ENCODE measurements around the gene NR1D2. TPM values are rescaled to one million over a fixed set of nuclear protein-coding genes. Genes with fewer than 3 reads are reported as not detected.
A peak's percentile ranks its signal among the peaks of the same experiment; 100 is the strongest.

The NR1D2 gene
- total and polyA plus RNA-seq, 2 donors (not counting 1 experiment from before 2014, with no cell fraction given): 9.9 to 58.2 TPM

DNA sequence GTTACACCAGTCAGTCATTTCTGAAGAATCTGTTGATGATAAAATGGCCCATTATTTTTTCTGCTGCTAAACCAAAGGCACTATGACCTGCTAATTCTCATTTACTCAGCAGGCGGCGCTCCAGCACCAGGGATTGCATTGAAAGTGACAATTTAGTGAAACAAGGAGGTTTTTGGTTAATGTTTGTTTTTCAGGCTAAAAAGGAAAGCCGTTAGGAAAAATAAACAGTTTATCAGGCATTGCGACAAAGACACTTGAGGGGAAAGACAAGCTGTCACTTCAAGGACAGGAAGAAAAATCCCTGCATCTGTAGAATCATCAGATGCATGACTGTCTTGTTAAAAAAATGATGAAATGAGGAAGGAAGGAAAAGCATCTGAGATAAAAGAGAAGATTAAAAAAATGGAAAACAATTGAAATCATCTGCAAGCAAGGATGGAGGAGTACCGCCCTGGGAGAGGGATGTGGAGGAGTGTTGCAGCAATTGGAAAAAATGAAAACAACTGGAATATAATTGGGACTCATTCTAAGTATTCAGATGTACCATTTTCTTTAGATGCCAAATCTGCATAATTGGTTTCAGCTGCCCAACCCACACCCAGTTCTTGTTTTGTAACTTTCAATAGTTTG is 54.0 kb downstream of the NR1D2 start:
- H2AFZ ChIP-seq (ENCODE audit: insufficient read depth, low read depth, low read length, poor library complexity, severe bottlenecking): no peak overlapping the region
- 0% methylated on average over 3 of the region's 5 CpGs for WGBS (ENCODE audit: insufficient coverage)
- no peak overlapping the region for H3K4me3 Mint-ChIP-seq
- no peak overlapping the region for H3K9ac ChIP-seq (ENCODE audit: low read length)
- no peaks in the 10 kb centered on the region for H3K9me3 ChIP-seq (ENCODE audit: control extremely low read depth in 1 of 3, control insufficient read depth in 2 of 3, insufficient read depth in 1 of 3, low read length in 2 of 3)
- POLR2A ChIA-PET: no interaction called here
- H3K27ac ChIP-seq (ENCODE audit: low read length in 2 of 2): no peak overlapping the region
- no peaks in the 10 kb centered on the region for H3K27me3 ChIP-seq (replicated peaks in 1 of 4; ENCODE audit: control extremely low read depth in 1 of 4, control insufficient read depth in 3 of 4, insufficient read depth in 4 of 4, low read length in 3 of 4)
- H3K9me3 Mint-ChIP-seq (ENCODE audit: insufficient read depth): no peaks in the 10 kb centered on the region
- peaks cover 6% of the 10 kb centered on the region for H3K4me1 Mint-ChIP-seq
- ATAC-seq (ENCODE audit: low read depth): peak; percentile 47
- no peak overlapping the region for H3K27ac Mint-ChIP-seq
- H3K79me2 ChIP-seq (ENCODE audit: control insufficient read depth, insufficient read depth, low read length): no peaks in the 10 kb centered on the region
- TF ChIP-seq CTCF (IDR thresholded peaks at IDR 0.05) (peak; percentile 94), EZH2 (IDR thresholded peaks at IDR 0.05; ENCODE audit: borderline replicate concordance, insufficient read depth, low read depth, low read length, poor library complexity, severe bottlenecking) (no peak)
- DNase-seq: peak; percentile 65
- CTCF ChIA-PET: interaction anchor here (0.6 to 2.7 kb wide), 7 partner anchors 8 to 238 kb away, joined by 3 to 8 read pairs (median 4); no protein-coding TSS in a partner anchor
- H3K4me3 ChIP-seq (ENCODE audit: control extremely low read depth in 1 of 5, extremely low read depth in 1 of 5, insufficient read depth in 1 of 5, low read depth in 2 of 5, low read length in 4 of 5): no peak overlapping the region
- peaks cover 4 to 7% of the 10 kb centered on the region in 2 donors for H3K4me1 ChIP-seq (ENCODE audit: control insufficient read depth in 2 of 2, insufficient read depth in 2 of 2, low read length in 2 of 2)
- intact Hi-C loops (cut with micrococcal nuclease): loop anchor here (1.0 to 2.0 kb wide), 3 partner anchors 111 to 1596 kb away; no protein-coding TSS in a partner anchor
- H4K20me1 ChIP-seq (ENCODE audit: control insufficient read depth, insufficient read depth, low read length, poor library complexity, severe bottlenecking): no peaks in the 10 kb centered on the region
- peak overlapping the region; percentile 47 for H3K4me2 ChIP-seq (replicated peaks; ENCODE audit: low read depth, low read length, poor library complexity, severe bottlenecking)
- H3K36me3 ChIP-seq (replicated peaks in 1 of 2; ENCODE audit: control extremely low read depth in 1 of 2, control insufficient read depth in 1 of 2, extremely low read depth in 1 of 2, insufficient read depth in 2 of 2, low read length in 1 of 2): no peaks in the 10 kb centered on the region
- peaks cover 8% of the 10 kb centered on the region for H3K27me3 Mint-ChIP-seq

- no CpG with 5 or more reads among the region's 4 CpGs for WGBS (ENCODE audit: insufficient coverage)
- ATAC-seq (ENCODE audit: low read depth) (no peak), DNase-seq (no peak)
- Histone ChIP-seq H3K36me3 (replicated peaks in 1 of 2; ENCODE audit: control extremely low read depth in 1 of 2, control insufficient read depth in 1 of 2, extremely low read depth in 1 of 2, insufficient read depth in 2 of 2, low read length in 1 of 2) (no peaks in the 10 kb centered on the region), H3K4me1 (ENCODE audit: control insufficient read depth in 2 of 2, insufficient read depth in 2 of 2, low read length in 2 of 2) (peaks cover 4 to 7% of the 10 kb centered on the region in 2 donors), H2AFZ (ENCODE audit: insufficient read depth, low read depth, low read length, poor library complexity, severe bottlenecking) (no peak overlapping the region), H3K27ac (ENCODE audit: low read length in 2 of 2) (no peak overlapping the region), H3K4me3 (ENCODE audit: control extremely low read depth in 1 of 5, extremely low read depth in 1 of 5, insufficient read depth in 1 of 5, low read depth in 2 of 5, low read length in 4 of 5) (no peak overlapping the region), H3K9ac (ENCODE audit: low read length) (no peak overlapping the region), H3K9me3 (ENCODE audit: control extremely low read depth in 1 of 3, control insufficient read depth in 2 of 3, insufficient read depth in 1 of 3, low read length in 2 of 3) (no peaks in the 10 kb centered on the region), H3K79me2 (ENCODE audit: control insufficient read depth, insufficient read depth, low read length) (no peaks in the 10 kb centered on the region), H4K20me1 (ENCODE audit: control insufficient read depth, insufficient read depth, low read length, poor library complexity, severe bottlenecking) (no peaks in the 10 kb centered on the region), H3K27me3 (replicated peaks in 1 of 4; ENCODE audit: control extremely low read depth in 1 of 4, control insufficient read depth in 3 of 4, insufficient read depth in 4 of 4, low read length in 3 of 4) (no peaks in the 10 kb centered on the region), H3K4me2 (replicated peaks; ENCODE audit: low read depth, low read length, poor library complexity, severe bottlenecking) (no peak overlapping the region)
- ChIA-PET POLR2A (no interaction called here), CTCF (interaction anchor here (0.9 to 2.7 kb wide), 4 partner anchors 7 to 237 kb away, joined by 3 to 8 read pairs (median 6); no protein-coding TSS in a partner anchor)
- Mint-ChIP-seq H3K4me1 (peaks cover 6% of the 10 kb centered on the region), H3K4me3 (no peak overlapping the region), H3K27me3 (peaks cover 15% of the 10 kb centered on the region), H3K9me3 (ENCODE audit: insufficient read depth) (no peaks in the 10 kb centered on the region), H3K27ac (no peak overlapping the region)
- TF ChIP-seq CTCF (IDR thresholded peaks at IDR 0.05) (no peak), EZH2 (IDR thresholded peaks at IDR 0.05; ENCODE audit: borderline replicate concordance, insufficient read depth, low read depth, low read length, poor library complexity, severe bottlenecking) (no peak)
- intact Hi-C loops (cut with micrococcal nuclease): no loop called here
These were observed 57.0 kb downstream of the NR1D2 start for GRCh38 chr3:24002129-24002528.
